ENCODE data around the gene NR2F1-AS1.

- no peak for TF ChIP-seq POLR2A (IDR thresholded peaks at IDR 0.05)
- TF ChIP-seq CTCF (IDR thresholded peaks at IDR 0.05 in 4 of 5, conservative IDR thresholded peaks at IDR 0.05 in 1 of 5), result no peak
These were observed 2.0 kb downstream of the NR2F1-AS1 start for GRCh38 chr5:93578813-93579691.

Measured in gastrocnemius medialis (tissue), 4 donors.